GM21529 (cell line): Measurements from ENCODE around the gene B4GALT1.
"Not testable (repeated sequence)": the region's sequence is repeated elsewhere in the genome, so short reads cannot be mapped to it uniquely, and the experiment has no call there.

Experiments
- ATAC-seq: cut with Tn5 transposase; IDR thresholded peaks from one replicate; pipeline ENCODE4 v1.9.1; 2021; ENCODE audit not compliant: unreplicated experiment

The B4GALT1 gene

DNA sequence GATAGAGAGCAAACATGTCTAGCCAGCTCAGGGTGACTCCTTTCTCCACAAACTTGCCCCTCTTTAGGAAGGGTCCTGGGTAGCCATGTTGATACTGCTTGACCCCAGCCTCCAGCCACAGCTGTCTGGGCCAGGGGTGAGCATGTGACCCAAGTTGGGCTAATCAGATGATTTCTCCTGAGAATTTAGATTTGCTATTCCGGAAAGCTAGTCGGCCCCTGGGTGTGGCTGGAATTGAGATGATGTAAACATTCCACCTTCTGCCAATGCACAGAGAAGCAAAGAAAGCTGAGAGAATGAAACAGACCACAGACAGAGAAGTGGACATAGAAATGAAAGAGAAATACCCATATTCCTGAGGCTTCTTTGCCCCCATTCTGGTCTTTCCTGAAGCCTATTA, 17.8 kb upstream of the B4GALT1 start:
- ATAC-seq, result no peak

DNA sequence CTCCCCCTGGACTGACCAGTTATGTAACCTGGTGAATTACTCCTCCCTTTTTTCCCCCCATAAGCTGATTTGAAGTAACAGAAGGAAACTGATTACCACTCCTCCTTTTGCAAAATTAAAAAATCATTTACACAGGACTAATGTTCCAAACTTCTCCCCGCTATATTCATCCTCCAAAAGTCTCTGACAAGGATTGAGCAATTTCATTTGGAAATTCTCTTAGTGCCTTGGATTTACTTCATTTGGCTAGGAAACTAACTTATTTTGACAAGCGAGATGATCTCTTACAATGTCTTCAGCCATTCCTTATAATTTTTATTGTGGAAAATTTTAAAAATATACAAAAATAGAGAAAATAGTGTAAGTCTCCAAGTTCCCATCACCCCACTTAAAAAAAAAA, 15.4 kb upstream of the B4GALT1 start:
- ATAC-seq, result no peak

GRCh38 chr9:33180526-33181184, 13.5 kb upstream of the B4GALT1 start:
- no peak for ATAC-seq

GRCh38 chr9:33178972-33179697, 12.0 kb upstream of the B4GALT1 start:
- no peak for ATAC-seq

DNA sequence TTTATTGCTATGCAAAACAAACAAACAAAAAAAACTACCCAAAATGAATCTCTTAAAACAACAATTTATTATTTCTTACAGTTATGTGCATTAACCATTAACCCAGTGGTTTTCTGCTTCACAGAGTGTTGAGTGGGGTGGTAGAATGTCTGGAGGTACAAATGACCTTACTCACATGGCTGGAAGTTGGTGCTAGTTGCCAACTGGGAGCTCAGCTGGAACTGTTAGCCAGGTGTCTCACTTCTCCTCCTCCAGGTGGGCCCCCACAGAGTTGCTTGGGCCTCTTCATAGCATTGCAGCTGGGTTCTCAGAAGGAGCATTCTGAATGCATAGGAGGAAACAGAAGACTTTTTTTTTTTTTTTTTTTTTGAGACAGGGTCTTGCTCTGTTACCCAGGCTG, 10.5 kb upstream of the B4GALT1 start:
- ATAC-seq, result peak; percentile 84

GRCh38 chr9:33177086-33177485, 9.9 kb upstream of the B4GALT1 start:
- ATAC-seq, result no peak

GRCh38 chr9:33175649-33176325, 8.7 kb upstream of the B4GALT1 start:
- no peak for ATAC-seq

DNA sequence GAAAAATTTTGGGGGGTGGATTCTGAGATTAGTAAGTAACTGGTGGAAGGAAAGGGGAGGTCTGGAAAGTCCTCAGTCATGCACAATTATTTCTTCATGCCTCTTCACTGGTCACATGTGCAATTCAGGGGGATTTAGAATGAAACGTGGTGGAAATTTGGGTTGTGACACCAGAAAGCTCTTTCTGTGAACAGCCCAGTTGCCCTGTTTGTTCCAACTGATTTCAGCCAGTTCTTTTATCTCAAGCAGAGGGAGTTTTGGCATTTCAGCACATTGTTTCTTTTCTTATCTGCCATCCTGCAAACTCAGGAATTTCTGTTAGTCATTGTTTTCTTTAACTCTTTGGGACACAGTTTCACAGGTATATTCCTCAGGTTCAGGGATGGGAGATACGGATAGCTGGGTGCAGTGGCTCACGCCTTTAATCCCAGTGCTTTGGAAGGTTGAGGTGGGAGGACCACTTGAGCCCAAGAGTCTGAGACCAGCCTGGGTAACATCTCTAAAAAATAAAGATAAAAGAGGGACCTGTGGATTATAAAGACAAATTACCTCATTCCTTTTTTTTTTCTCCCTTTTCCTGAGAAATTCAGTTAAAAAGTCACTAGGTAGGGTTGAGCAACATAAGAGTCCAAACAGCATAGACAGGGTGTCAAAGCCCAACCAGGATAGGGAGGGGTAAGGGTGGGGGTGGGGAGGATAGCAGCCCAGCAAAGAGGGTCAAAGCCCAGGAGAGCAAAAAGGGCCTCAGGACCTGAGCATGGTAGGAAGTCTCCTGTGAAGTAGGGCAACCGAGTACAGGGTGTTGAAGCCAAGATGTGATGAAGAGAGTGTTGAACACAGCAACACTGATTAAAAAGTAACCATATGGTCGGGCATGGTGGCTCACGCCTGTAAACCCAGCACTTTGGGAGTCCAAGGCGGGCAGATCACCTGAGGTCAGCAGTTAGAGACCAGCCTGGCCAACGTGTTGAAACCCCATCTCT, 5.4 kb upstream of the B4GALT1 start:
- ATAC-seq, result no peak

- ATAC-seq, result no peak
These were observed 3.6 kb upstream of the B4GALT1 start for GRCh38 chr9:33170464-33171415.

DNA sequence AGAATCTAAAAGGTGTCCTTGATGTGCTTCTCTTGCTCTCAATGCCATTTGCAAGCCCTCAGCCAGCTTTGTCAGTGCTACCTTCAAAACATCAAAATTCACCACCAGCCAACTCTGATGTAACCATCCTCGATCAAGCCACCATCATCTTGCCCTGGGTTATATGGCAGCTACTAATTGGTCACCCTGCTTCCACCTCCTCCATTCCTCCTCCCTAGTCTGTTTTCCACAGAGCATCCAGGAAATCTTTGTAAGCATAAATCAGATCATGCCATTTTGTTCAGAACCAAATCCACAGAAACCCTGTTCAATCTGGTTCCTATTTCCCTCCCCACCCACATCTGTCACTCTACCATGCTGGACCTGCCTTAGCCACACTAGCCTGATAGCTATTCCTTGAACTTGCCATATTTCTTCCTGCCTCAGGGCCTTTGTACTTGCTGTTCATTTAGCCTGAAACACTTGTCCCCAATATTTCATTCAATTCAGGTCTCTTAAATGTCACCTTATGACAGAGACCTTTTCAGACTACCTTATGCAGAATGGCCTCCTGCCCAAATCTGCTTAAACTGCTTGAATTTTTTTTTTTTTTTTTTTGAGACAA, 1.9 kb upstream of the B4GALT1 start:
- no peak for ATAC-seq

GRCh38 chr9:33167972-33168461, 881 bp upstream of the B4GALT1 start:
- no peak for ATAC-seq

DNA sequence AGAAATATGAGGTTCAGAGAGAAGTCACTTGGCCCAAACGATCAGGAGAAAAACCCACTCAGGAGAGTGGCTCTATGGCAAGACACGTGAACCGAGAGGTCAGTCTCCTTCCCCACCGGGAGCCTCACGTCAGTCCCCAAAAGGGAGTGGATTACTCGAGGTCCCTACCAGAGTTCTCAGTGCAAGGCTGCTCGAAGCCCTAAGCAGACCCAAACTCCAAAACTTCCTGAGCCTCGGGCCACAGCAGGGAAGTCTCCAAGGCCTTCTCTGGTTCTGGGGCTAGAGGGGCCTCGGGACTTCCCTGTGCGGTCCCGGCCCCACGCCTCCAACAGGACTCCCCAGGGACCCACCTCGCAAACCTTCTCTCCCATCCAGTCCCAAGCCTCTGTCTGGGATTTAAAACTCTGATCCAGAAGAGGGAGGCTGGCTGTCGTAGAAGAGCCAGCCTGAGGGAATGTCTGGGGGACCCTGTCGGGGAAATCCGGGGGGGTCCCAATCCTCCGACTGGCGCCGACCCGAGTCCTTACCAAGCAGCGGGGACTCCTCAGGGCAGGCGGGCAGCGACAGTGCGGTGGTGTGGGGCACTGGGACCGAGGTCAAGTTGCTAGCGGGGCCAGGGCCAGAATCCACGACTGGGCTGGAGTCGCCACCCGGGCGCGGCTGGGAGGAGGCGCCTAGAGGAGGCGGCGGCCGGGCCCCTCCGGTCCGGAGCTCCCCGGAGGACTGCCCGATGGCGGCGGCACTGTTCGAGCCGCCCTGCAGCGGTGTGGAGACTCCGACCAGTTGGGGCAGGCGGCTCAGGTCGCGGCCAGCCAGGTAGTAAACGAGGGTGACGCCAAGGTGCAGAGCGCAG, 679 bp downstream of the B4GALT1 start:
- ATAC-seq, result no peak

- peak; percentile 26 for ATAC-seq
These were observed 1.6 kb downstream of the B4GALT1 start for GRCh38 chr9:33165263-33166151.

DNA sequence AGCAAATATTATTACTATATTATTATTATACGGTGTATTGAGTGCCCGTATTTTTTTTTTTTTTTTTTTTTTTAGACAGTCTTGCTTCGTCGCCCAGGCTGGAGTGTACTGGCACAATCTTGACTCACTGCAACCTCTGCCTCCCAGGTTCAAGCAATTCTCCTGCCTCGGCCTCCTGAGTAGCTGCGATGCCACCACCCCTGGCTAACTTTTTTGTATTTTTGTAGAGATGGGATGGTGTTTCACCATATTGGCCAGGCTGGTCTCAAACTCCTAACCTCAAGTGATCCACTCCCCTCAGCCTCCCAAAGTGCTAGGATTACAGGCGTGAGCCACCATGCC, 2.2 kb downstream of the B4GALT1 start:
- ATAC-seq, result not testable (repeated sequence)

- peak; percentile 26 for ATAC-seq
These were observed 2.9 kb downstream of the B4GALT1 start for GRCh38 chr9:33164138-33164809.

- ATAC-seq, result no peak
These were observed 3.6 kb downstream of the B4GALT1 start for GRCh38 chr9:33163433-33164137.
